Kidney (tissue), 14 donors: ENCODE data around the gene PKNOX2. TPM values are rescaled to one million over a fixed set of nuclear protein-coding genes. Genes with fewer than 3 reads are reported as not detected.

Experiments used
- DNase-seq, 5 donors: peaks; one replicate each; pipeline ENCODE4 v3.0.0-alpha.2; 2013 to 2020
- FAIRE-seq: peaks from 2 replicates; lab custom pipeline; 2012; peaks lifted over from hg19 to GRCh38; lab: Jason Lieb, UNC
- H3K27ac ChIP-seq, 2 donors: one replicate each; pipeline ENCODE4 v1.7.0; 2013; ENCODE audit warnings: low read depth in 2 of 2, low read length in 2 of 2, inconsistent platforms in 1 of 2
- H3K27me3 ChIP-seq: one replicate; pipeline ENCODE4 v1.7.1; 2013; ENCODE audit warnings: low read length, inconsistent platforms; ENCODE audit not compliant: control insufficient read depth, insufficient read depth
- H3K36me3 ChIP-seq, 3 donors: one replicate each; pipeline versions ENCODE4 v1.7.0 to v1.7.1; 2013; ENCODE audit warnings: low read length in 3 of 3, control low read depth in 1 of 3, inconsistent platforms in 1 of 3; ENCODE audit not compliant: insufficient read depth in 3 of 3, control insufficient read depth in 2 of 3
- H3K4me1 ChIP-seq, 3 donors: one replicate each; pipeline versions ENCODE4 v1.7.0 to v1.7.1; 2013; ENCODE audit warnings: low read length in 3 of 3, inconsistent platforms in 1 of 3, low read depth in 1 of 3; ENCODE audit not compliant: control insufficient read depth in 2 of 3, insufficient read depth in 2 of 3
- H3K4me3 ChIP-seq, 3 donors: one replicate each; pipeline versions ENCODE4 v1.7.0 to v1.8.1; 2013; ENCODE audit warnings: low read length in 3 of 3, control low read depth in 1 of 3, inconsistent platforms in 1 of 3
- H3K9ac ChIP-seq, 3 donors: one replicate each; pipeline versions ENCODE4 v1.7.0 to v1.7.1; 2013; ENCODE audit warnings: low read length in 3 of 3, control low read depth in 1 of 3, inconsistent platforms in 1 of 3
- H3K9me3 ChIP-seq, 3 donors: one replicate each; pipeline versions ENCODE4 v1.7.0 to v1.7.1; 2013; ENCODE audit warnings: low read length in 3 of 3, control low read depth in 1 of 3, inconsistent platforms in 1 of 3; ENCODE audit not compliant: control insufficient read depth in 2 of 3, insufficient read depth in 1 of 3
- CTCF ChIP-seq: IDR thresholded peaks from 3 replicates; pipeline ENCODE4 v1.5.1; 2012; ENCODE audit warnings: mild to moderate bottlenecking, moderate library complexity, borderline replicate concordance; ENCODE audit not compliant: insufficient read depth; ENCODE audit errors: extremely low read depth
- intact Hi-C: fragments of 100-400 bp; cut with DNase I; formaldehyde crosslinking; loops from one replicate; pipeline ENCODE4 v1.11.1; 2022
- polyA plus RNA-seq: library from polyadenylated mRNA; stranded (reverse); fragments of 350-450 nt; fragmentation: Illumina TruSeq; extraction: RNeasy Lipid Tissue Mini Kit (QIAGEN cat#74804); gene quantifications from one replicate; pipeline ENCODE4 v1.2.3, GENCODE V29; 2014; ENCODE audit warnings: low read depth, low replicate concordance; ENCODE audit not compliant: insufficient read depth
- total RNA-seq: library from RNA; stranded (reverse); fragmentation: NEBNext Ultra II Directional; extraction: Animal tissue kit (Norgen Biotek cat#: 25700); gene quantifications from one replicate; pipeline ENCODE4 v1.2.1, GENCODE V29; 2021
- donor health status: control.
- donor health status: control.
- donor health status: control.
- donor health status: control.
- donor health status: control.
- donor health status: DM: yes; HTN: yes; CAD: no.
- donor health status: Normal renal cell carcinoma (clear cell type).

PKNOX2 gene
- total and polyA plus RNA-seq, 2 donors from 2014 or later = 1.5 to 6.0 TPM

- TF ChIP-seq CTCF = no peak
- Histone ChIP-seq H3K4me1 (no peaks in the 10 kb centered on the region), H3K9me3 (no peaks in the 10 kb centered on the region), H3K27me3 (no peaks in the 10 kb centered on the region), H3K27ac (no peak overlapping the region), H3K36me3 (no peaks in the 10 kb centered on the region), H3K9ac (no peak overlapping the region), H3K4me3 (no peak overlapping the region)
- FAIRE-seq = no peak
- intact Hi-C loops = no loop called here
- no peak for DNase-seq
Measured at GRCh38 chr11:125442946-125443345, 278.4 kb downstream of the PKNOX2 start.

GRCh38 chr11:125443767-125444311 is 279.3 kb downstream of the PKNOX2 start:
- H3K4me3 ChIP-seq = no peak overlapping the region
- FAIRE-seq = no peak
- intact Hi-C loops = no loop called here

GRCh38 chr11:125445731-125446130 is 281.2 kb downstream of the PKNOX2 start:
- Histone ChIP-seq H3K27me3 (no peaks in the 10 kb centered on the region), H3K4me3 (no peak overlapping the region), H3K4me1 (no peaks in the 10 kb centered on the region), H3K9me3 (no peaks in the 10 kb centered on the region), H3K27ac (no peak overlapping the region), H3K9ac (no peak overlapping the region), H3K36me3 (no peaks in the 10 kb centered on the region)
- TF ChIP-seq CTCF = no peak
- FAIRE-seq = no peak
- intact Hi-C loops = no loop called here
- no peak for DNase-seq

More at GRCh38 chr11:125443767-125444311, 279.3 kb downstream of the PKNOX2 start:
- no peaks in the 10 kb centered on the region for H3K4me1 ChIP-seq
- H3K9me3 ChIP-seq = no peaks in the 10 kb centered on the region
- no peak for TF ChIP-seq CTCF
- DNase-seq = no peak
- H3K27ac ChIP-seq = no peak overlapping the region
- H3K9ac ChIP-seq = no peak overlapping the region
- H3K27me3 ChIP-seq = no peaks in the 10 kb centered on the region
- no peaks in the 10 kb centered on the region for H3K36me3 ChIP-seq

- FAIRE-seq (no peak), DNase-seq (peak in 1 of 5 donors; percentile 18)
- Histone ChIP-seq H3K9me3 (no peaks in the 10 kb centered on the region), H3K9ac (no peak overlapping the region), H3K36me3 (no peaks in the 10 kb centered on the region), H3K27ac (no peak overlapping the region), H3K4me1 (peaks cover 0 to 1% (median 1%) of the 10 kb centered on the region in 3 donors), H3K4me3 (peak overlapping the region in 1 of 3 donors; percentile 14), H3K27me3 (no peaks in the 10 kb centered on the region)
- intact Hi-C loops = no loop called here
- no peak for TF ChIP-seq CTCF
Measured at GRCh38 chr11:125446279-125446678, 281.7 kb downstream of the PKNOX2 start.
